ENCODE measurements around the gene RLF.

Gene RLF

DNA sequence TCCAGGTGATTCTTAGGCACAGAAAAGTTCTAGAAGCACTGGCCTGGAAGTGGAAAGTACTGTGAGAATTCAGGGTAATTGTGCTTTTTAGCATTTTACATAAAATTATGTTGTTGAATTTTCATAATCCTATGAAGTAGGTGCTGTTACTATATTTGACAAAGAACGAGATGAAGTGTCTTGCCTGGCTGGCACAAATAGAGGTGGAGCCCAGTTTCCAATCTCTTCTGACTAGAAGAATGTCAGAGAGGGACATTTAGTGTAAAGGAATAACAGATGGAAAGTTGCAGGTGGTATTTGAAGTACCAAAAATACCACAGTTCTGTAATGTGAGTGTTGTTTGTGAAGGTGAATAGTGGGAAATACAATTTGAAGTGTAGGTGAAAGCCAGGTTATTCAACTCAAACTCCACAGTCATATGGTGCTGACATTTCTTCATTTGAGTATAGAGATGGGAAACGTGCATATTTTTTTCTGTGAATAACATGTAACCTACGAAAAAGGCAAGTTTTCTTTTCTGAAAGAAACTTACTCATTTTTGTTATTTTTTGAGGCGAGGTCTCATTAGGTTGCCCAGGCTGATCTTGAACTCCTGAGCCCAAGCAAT lies 83.1 kb downstream of the RLF start:
- no peak overlapping the region for H3K9ac ChIP-seq (ENCODE audit: low read length)

DNA sequence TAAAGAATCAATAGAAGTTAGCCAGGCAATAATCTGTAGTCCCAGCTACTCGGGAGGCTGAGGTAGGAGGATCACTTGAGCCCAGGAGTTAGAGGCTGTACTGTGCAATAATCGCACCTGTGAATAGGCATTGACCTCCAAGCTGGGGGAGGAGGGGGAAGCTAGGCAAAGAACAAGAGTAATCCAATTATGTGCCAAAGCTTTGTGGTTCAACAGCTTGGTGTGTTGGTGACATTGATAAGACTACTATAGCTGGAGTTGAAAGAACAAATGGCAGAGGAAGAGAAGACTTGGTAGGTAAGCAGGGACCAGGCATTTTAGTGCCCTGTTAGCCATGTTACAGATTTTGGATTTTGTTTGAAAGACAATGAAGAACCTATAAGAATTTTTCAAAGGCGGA lies 84.5 kb downstream of the RLF start:
- H3K27ac ChIP-seq (ENCODE audit: low read depth, low read length) = no peak overlapping the region

More for the DNA sequence above, 83.1 kb downstream of the RLF start:
- no peaks in the 10 kb centered on the region for H3K4me1 ChIP-seq (ENCODE audit: insufficient read depth, low read length)
- no peak overlapping the region for H3K4me3 ChIP-seq (ENCODE audit: low read depth in 1 of 2, low read length in 2 of 2)
- H3K36me3 ChIP-seq (ENCODE audit: insufficient read depth, low read length) = peaks cover 2% of the 10 kb centered on the region
- no peaks in the 10 kb centered on the region for H3K27me3 ChIP-seq (ENCODE audit: control insufficient read depth in 1 of 2, insufficient read depth in 2 of 2, low read length in 2 of 2)
- no peaks in the 10 kb centered on the region for H3K9me3 ChIP-seq (ENCODE audit: low read length)
- H3K27ac ChIP-seq (ENCODE audit: low read depth, low read length) = no peak overlapping the region

DNA sequence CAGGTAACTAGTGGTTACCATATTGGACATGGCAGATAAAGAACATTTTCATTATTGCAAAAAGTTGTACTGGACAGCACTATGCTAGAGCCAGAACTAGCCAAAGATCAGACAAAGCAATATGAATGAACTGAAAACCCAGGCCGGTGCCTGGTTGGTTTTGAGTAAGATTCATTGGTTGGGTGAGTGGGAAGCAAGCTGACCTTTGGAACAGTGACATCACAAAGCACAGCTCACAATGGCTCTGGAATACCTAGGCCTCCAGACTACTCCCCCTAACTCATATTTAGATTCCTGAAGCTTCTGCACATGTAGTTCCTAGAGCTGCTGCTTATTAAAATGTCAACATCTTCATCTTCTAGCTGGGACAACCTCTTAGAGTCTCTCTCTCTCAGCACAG lies 86.5 kb downstream of the RLF start, which contains the start of gene TMCO2:
Gene TMCO2, plus strand, starts transcription at position 283 of the 400 bp plus-strand sequence. Its CDS starts 57 bp downstream, at position 340.
- H3K36me3 ChIP-seq (ENCODE audit: insufficient read depth, low read length) = no peaks in the 10 kb centered on the region
- no peak within 1 kb of the TSS for H3K9ac ChIP-seq (ENCODE audit: low read length)
- H3K27me3 ChIP-seq (ENCODE audit: control insufficient read depth in 1 of 2, insufficient read depth in 2 of 2, low read length in 2 of 2) = no peaks in the 10 kb centered on the region
- no peaks in the 10 kb centered on the region for H3K9me3 ChIP-seq (ENCODE audit: low read length)
- no peaks in the 10 kb centered on the region for H3K4me1 ChIP-seq (ENCODE audit: insufficient read depth, low read length)
- H3K27ac ChIP-seq (ENCODE audit: low read depth, low read length) = no peak within 1 kb of the TSS
- H3K4me3 ChIP-seq (ENCODE audit: low read depth in 1 of 2, low read length in 2 of 2) = no peak within 1 kb of the TSS

More for the DNA sequence above, 84.5 kb downstream of the RLF start:
- Histone ChIP-seq H3K9ac (ENCODE audit: low read length) (no peak overlapping the region), H3K36me3 (ENCODE audit: insufficient read depth, low read length) (no peaks in the 10 kb centered on the region), H3K4me3 (ENCODE audit: low read depth in 1 of 2, low read length in 2 of 2) (no peak overlapping the region), H3K27me3 (ENCODE audit: control insufficient read depth in 1 of 2, insufficient read depth in 2 of 2, low read length in 2 of 2) (no peaks in the 10 kb centered on the region), H3K4me1 (ENCODE audit: insufficient read depth, low read length) (no peaks in the 10 kb centered on the region), H3K9me3 (ENCODE audit: low read length) (no peaks in the 10 kb centered on the region)

DNA sequence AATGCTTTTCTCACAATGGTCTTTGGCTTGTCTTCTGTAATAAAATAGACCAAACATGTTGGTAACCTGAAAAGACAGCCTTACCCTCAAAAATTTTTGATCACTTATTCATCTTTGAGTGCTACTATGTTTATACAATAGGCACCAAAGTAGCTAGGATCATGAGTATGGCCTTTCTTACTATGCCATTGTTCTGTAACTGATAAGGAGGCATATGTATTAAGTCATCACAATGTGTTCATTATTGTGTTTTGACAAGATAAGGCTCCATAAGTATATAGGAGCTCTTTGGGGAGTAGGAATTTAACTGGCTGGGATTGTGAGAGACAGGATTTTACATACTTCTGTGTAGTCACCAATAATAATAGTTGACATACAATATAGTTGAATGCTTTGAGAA lies 87.2 kb downstream of the RLF start:
- no peak overlapping the region for H3K9ac ChIP-seq (ENCODE audit: low read length)
- H3K4me3 ChIP-seq (ENCODE audit: low read depth in 1 of 2, low read length in 2 of 2) = no peak overlapping the region
- no peak overlapping the region for H3K27ac ChIP-seq (ENCODE audit: low read depth, low read length)
- H3K9me3 ChIP-seq (ENCODE audit: low read length) = no peaks in the 10 kb centered on the region
- H3K36me3 ChIP-seq (ENCODE audit: insufficient read depth, low read length) = no peaks in the 10 kb centered on the region
- no peaks in the 10 kb centered on the region for H3K27me3 ChIP-seq (ENCODE audit: control insufficient read depth in 1 of 2, insufficient read depth in 2 of 2, low read length in 2 of 2)
- no peaks in the 10 kb centered on the region for H3K4me1 ChIP-seq (ENCODE audit: insufficient read depth, low read length)

DNA sequence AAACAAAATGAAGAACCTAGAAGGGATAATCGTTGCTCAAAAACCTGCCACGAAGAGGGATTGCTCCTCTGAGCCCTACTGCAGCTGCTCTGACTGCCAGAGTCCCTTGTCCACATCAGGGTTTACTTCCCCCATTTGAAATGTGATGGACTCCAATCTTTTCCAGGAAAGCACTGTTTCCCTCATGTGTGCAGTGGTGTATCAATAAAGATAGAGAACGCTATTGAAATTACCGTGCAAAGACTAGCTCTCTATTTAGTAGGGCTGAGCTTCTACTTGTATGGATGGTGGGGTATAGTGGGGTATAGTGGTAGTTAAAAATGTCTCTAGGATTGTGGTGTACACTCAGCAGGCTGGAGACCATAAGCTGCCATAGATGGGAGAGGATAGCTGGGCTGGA lies 90.3 kb downstream of the RLF start:
- Histone ChIP-seq H3K4me3 (ENCODE audit: low read depth in 1 of 2, low read length in 2 of 2) (no peak overlapping the region), H3K9me3 (ENCODE audit: low read length) (no peaks in the 10 kb centered on the region), H3K9ac (ENCODE audit: low read length) (no peak overlapping the region), H3K27me3 (ENCODE audit: control insufficient read depth in 1 of 2, insufficient read depth in 2 of 2, low read length in 2 of 2) (no peaks in the 10 kb centered on the region), H3K36me3 (ENCODE audit: insufficient read depth, low read length) (no peaks in the 10 kb centered on the region), H3K27ac (ENCODE audit: low read depth, low read length) (no peak overlapping the region), H3K4me1 (ENCODE audit: insufficient read depth, low read length) (peaks cover 2% of the 10 kb centered on the region)

DNA sequence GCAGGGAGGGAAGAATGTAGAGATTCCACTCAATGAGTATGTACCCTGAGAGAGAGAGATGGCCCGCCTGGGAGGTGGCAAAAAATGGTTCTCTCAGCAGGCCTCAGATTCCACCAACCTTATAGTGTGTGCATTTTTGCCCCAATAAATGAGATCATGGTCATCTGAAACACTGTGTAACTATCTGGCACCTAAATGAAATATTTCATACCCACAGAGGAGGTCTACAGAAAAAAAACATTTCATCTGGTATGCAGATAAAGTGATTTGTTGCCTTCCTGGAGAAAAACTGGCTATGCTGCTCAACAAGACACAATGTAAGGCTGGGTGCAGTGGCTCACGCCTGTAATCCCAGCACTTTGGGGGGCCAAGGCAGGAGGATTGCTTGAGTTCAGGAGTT lies 91.4 kb downstream of the RLF start:
- Histone ChIP-seq H3K4me3 (ENCODE audit: low read depth in 1 of 2, low read length in 2 of 2) (no peak overlapping the region), H3K9me3 (ENCODE audit: low read length) (no peaks in the 10 kb centered on the region), H3K27ac (ENCODE audit: low read depth, low read length) (no peak overlapping the region), H3K9ac (ENCODE audit: low read length) (no peak overlapping the region), H3K27me3 (ENCODE audit: control insufficient read depth in 1 of 2, insufficient read depth in 2 of 2, low read length in 2 of 2) (no peaks in the 10 kb centered on the region), H3K4me1 (ENCODE audit: insufficient read depth, low read length) (peaks cover 7% of the 10 kb centered on the region), H3K36me3 (ENCODE audit: insufficient read depth, low read length) (no peaks in the 10 kb centered on the region)

DNA sequence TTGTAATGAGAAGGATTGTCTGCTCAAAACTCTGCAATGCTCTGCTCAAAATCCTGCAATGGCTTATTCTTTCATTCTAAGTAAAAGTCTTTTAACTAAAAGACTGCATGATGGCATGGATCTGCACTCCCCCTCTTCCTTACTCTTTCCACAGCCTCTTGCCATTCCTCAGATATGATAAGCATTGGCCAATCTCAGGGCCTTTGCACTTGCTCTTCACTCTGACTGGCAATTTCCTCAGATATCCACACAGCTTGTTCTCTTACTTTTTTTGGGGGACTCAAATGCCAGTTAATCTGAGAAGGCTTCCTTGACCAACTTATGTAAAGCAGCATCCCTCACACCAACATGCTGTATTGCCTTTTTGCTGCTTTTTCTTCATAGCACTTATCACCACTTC lies 94.0 kb downstream of the RLF start:
- Histone ChIP-seq H3K36me3 (ENCODE audit: insufficient read depth, low read length) (peaks cover 1% of the 10 kb centered on the region), H3K9ac (ENCODE audit: low read length) (no peak overlapping the region), H3K4me3 (ENCODE audit: low read depth in 1 of 2, low read length in 2 of 2) (no peak overlapping the region), H3K4me1 (ENCODE audit: insufficient read depth, low read length) (peaks cover 15% of the 10 kb centered on the region), H3K27ac (ENCODE audit: low read depth, low read length) (no peak overlapping the region), H3K9me3 (ENCODE audit: low read length) (no peaks in the 10 kb centered on the region), H3K27me3 (ENCODE audit: control insufficient read depth in 1 of 2, insufficient read depth in 2 of 2, low read length in 2 of 2) (no peaks in the 10 kb centered on the region)

DNA sequence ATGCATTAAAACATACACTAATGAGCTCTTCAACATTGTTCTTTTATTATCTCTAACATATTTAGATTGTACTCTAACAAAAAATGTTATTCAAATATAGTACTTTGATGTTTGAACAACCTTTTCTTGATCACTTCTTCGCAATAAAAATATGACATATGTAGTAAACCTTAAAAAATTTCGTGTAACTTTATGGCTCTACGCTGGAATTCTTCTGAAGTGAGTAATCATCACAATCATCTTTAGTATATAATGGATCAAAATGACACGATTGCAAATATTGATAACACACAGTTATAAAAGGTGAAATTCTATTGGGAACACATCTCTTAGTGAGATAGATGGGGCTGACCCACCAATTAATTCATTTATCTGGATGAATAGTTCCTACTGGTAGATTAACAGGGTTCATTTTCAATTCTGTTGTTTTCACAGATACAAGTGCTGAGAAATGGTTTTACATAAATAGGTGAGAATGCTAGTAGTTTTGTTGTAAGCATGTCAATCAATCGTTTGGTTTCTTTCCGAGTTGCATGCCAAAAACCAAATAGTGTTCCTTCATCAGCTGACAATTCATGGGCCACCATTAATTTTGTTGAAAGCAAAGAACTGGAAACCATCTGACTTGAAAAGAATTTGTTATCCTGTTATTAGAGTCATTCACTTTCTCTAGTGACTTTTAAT lies 95.4 kb downstream of the RLF start:
- H3K27me3 ChIP-seq (ENCODE audit: control insufficient read depth in 1 of 2, insufficient read depth in 2 of 2, low read length in 2 of 2) = no peaks in the 10 kb centered on the region
- H3K9ac ChIP-seq (ENCODE audit: low read length) = peak overlapping the region; percentile 98
- peaks cover 27% of the 10 kb centered on the region for H3K4me1 ChIP-seq (ENCODE audit: insufficient read depth, low read length)
- peaks cover 15% of the 10 kb centered on the region for H3K36me3 ChIP-seq (ENCODE audit: insufficient read depth, low read length)
- H3K4me3 ChIP-seq (ENCODE audit: low read depth in 1 of 2, low read length in 2 of 2) = peak overlapping the region; percentile 73 to 100
- no peak overlapping the region for H3K27ac ChIP-seq (ENCODE audit: low read depth, low read length)
- H3K9me3 ChIP-seq (ENCODE audit: low read length) = no peaks in the 10 kb centered on the region

DNA sequence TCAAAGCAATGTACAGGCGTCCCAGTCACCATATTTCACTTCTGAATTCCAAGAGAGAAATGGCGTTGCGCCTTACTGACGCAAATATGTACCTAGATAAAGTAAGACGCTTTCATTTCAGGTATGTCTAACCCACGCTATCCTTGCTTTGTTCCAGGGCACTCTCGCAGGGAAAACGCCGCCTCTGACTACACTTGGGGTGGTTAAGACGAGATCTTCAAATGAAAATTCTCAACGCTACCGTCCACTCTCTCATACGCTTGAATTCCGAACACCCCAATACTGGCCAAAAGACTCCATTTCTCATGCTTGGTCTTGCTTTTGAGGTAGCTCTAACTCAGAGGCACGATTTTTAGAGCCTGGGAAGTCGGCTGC lies 96.1 kb downstream of the RLF start:
- H3K4me1 ChIP-seq (ENCODE audit: insufficient read depth, low read length) = peaks cover 27% of the 10 kb centered on the region
- H3K27ac ChIP-seq (ENCODE audit: low read depth, low read length) = peak overlapping the region; percentile 82
- peak overlapping the region; percentile 98 for H3K9ac ChIP-seq (ENCODE audit: low read length)
- H3K9me3 ChIP-seq (ENCODE audit: low read length) = no peaks in the 10 kb centered on the region
- H3K27me3 ChIP-seq (ENCODE audit: control insufficient read depth in 1 of 2, insufficient read depth in 2 of 2, low read length in 2 of 2) = no peaks in the 10 kb centered on the region
- H3K4me3 ChIP-seq (ENCODE audit: low read depth in 1 of 2, low read length in 2 of 2) = peak overlapping the region; percentile 73 to 100
- peaks cover 22% of the 10 kb centered on the region for H3K36me3 ChIP-seq (ENCODE audit: insufficient read depth, low read length)

DNA sequence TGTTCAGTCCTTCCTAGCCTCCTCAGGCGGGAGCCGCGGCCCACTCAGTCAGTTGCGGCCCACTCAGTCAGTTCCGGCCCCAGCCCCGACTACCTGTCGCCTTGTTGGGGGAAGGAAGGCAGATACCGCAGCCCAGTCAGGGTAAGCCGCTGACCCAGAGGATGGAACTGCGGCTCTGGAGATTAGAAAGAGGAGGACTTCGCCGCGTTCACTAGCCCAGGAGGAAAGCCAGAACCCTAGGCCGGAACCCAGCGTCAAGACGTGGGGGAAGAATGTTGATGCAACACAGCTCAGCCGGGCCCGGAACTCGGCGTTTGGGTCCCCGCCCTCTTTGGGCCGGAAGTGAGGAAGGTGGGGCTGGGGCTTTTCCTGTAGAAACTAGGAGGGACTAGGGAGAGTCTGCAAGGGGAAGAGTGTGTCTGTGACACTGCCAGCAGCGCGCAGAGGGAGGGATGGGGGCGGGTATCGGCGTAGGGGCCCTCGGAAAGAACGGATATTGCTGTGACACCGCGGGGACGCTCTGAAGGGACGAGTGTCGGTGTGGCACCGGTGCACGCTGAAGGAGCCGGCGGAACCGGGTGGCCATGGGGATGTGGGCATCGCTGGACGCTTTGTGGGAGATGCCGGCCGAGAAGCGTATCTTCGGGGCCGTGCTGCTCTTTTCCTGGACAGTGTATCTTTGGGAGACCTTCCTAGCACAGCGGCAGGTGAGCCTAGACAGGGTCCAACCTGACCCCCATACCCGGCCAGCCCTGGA lies 96.7 kb downstream of the RLF start, which contains the start of gene ZMPSTE24:
Gene ZMPSTE24, plus strand, starts transcription at position 549 of the 757 bp plus-strand sequence. Its CDS starts 36 bp downstream, at position 585.
- peak within 1 kb of the TSS; percentile 98 for H3K9ac ChIP-seq (ENCODE audit: low read length)
- H3K9me3 ChIP-seq (ENCODE audit: low read length) = no peaks in the 10 kb centered on the region
- no peaks in the 10 kb centered on the region for H3K27me3 ChIP-seq (ENCODE audit: control insufficient read depth in 1 of 2, insufficient read depth in 2 of 2, low read length in 2 of 2)
- H3K36me3 ChIP-seq (ENCODE audit: insufficient read depth, low read length) = peaks cover 27% of the 10 kb centered on the region
- H3K4me3 ChIP-seq (ENCODE audit: low read depth in 1 of 2, low read length in 2 of 2) = peak within 1 kb of the TSS; percentile 73 to 100
- H3K4me1 ChIP-seq (ENCODE audit: insufficient read depth, low read length) = peaks cover 31% of the 10 kb centered on the region
- peak within 1 kb of the TSS; percentile 82 for H3K27ac ChIP-seq (ENCODE audit: low read depth, low read length)

DNA sequence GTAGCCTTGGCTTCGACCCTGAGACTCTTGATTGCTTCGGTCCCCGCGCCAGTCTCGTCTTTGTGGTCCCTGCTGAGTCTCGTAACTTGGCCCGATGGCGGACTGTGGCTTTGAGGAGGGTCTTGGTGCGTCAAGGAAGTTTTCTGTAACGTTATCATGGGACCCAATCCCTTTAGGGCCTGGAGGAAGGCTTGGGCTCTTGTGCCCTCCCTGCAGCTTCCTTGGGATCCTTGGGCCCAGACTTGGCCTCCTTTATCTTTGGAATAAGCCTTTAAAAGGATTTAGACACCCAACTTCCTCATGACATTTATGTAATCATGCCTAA lies 97.2 kb downstream of the RLF start:
- H3K9ac ChIP-seq (ENCODE audit: low read length) = peak overlapping the region; percentile 89
- peaks cover 32% of the 10 kb centered on the region for H3K36me3 ChIP-seq (ENCODE audit: insufficient read depth, low read length)
- no peaks in the 10 kb centered on the region for H3K9me3 ChIP-seq (ENCODE audit: low read length)
- H3K4me3 ChIP-seq (ENCODE audit: low read depth in 1 of 2, low read length in 2 of 2) = peak overlapping the region; percentile 73 to 100
- no peaks in the 10 kb centered on the region for H3K27me3 ChIP-seq (ENCODE audit: control insufficient read depth in 1 of 2, insufficient read depth in 2 of 2, low read length in 2 of 2)
- H3K27ac ChIP-seq (ENCODE audit: low read depth, low read length) = peak overlapping the region; percentile 82
- H3K4me1 ChIP-seq (ENCODE audit: insufficient read depth, low read length) = peaks cover 36% of the 10 kb centered on the region

Measured in muscle layer of colon (tissue), 2 donors.